Stimulated activated CD4-positive, alpha-beta T cell treated with anti-CD3 and anti-CD28 coated beads, TNF-alpha, amount 100 ng/mL, for 4 hours (primary cell): ENCODE data around the gene ZNF280D.
"Not testable (repeated sequence)": the region's sequence is repeated elsewhere in the genome, so short reads cannot be mapped to it uniquely, and the experiment has no call there.

ENCODE experiments used
- DNase-seq, 3 experiments: peaks; one replicate each; pipeline ENCODE4 v3.0.0-alpha.2; 2020; ENCODE audit warnings: low read depth in 3 of 3

ZNF280D gene

GRCh38 chr15:56733136-56734012 is at the start of gene ZNF280D:
Gene ZNF280D (minus strand): TSS chr15:56733509. CDS start chr15:56707109, 26,400 bp downstream.
- DNase-seq: peak; percentile 60 to 67 (median 61)

- no peak for DNase-seq
Measured at GRCh38 chr15:56782306-56782705, 49.0 kb upstream of the ZNF280D start.

GRCh38 chr15:56781666-56782065 is 48.4 kb upstream of the ZNF280D start:
- no peak for DNase-seq

GRCh38 chr15:56780102-56780725 is 46.9 kb upstream of the ZNF280D start:
- DNase-seq: not testable (repeated sequence)

GRCh38 chr15:56779449-56779848 is 46.1 kb upstream of the ZNF280D start:
- not testable (repeated sequence) for DNase-seq

- no peak for DNase-seq
Measured at GRCh38 chr15:56778761-56779160, 45.5 kb upstream of the ZNF280D start.

GRCh38 chr15:56776839-56777238 is 43.5 kb upstream of the ZNF280D start:
- no peak for DNase-seq

GRCh38 chr15:56775641-56776040 is 42.3 kb upstream of the ZNF280D start:
- no peak for DNase-seq

- no peak for DNase-seq
Measured at GRCh38 chr15:56774356-56774755, 41.0 kb upstream of the ZNF280D start.

- DNase-seq: no peak
Measured at GRCh38 chr15:56772868-56773639, 39.7 kb upstream of the ZNF280D start.

- DNase-seq: no peak
Measured at GRCh38 chr15:56770173-56770572, 36.9 kb upstream of the ZNF280D start.

GRCh38 chr15:56767315-56767714 is 34.0 kb upstream of the ZNF280D start:
- no peak for DNase-seq

GRCh38 chr15:56765251-56765650 is 31.9 kb upstream of the ZNF280D start:
- DNase-seq: no peak

- no peak for DNase-seq
Measured at GRCh38 chr15:56763141-56763895, 30.0 kb upstream of the ZNF280D start.

- no peak for DNase-seq
Measured at GRCh38 chr15:56760186-56760585, 26.9 kb upstream of the ZNF280D start.

GRCh38 chr15:56759450-56759845 is 26.1 kb upstream of the ZNF280D start:
- DNase-seq: no peak

GRCh38 chr15:56758770-56759449 is 25.6 kb upstream of the ZNF280D start:
- no peak for DNase-seq

GRCh38 chr15:56757875-56758274 is 24.6 kb upstream of the ZNF280D start:
- DNase-seq: no peak

GRCh38 chr15:56754772-56755370 is 21.6 kb upstream of the ZNF280D start:
- no peak for DNase-seq

- no peak for DNase-seq
Measured at GRCh38 chr15:56752986-56753385, 19.7 kb upstream of the ZNF280D start.

- no peak for DNase-seq
Measured at GRCh38 chr15:56749982-56750381, 16.7 kb upstream of the ZNF280D start.
